22Rv1 (cell line): ENCODE data around the gene MLLT3.

ENCODE experiments used
- CTCF ChIP-seq: fragments of 450-650 bp; IDR thresholded peaks from 2 replicates; pipeline ENCODE4 v1.5.1; 2017; ENCODE audit warnings: mild to moderate bottlenecking
- ZFX ChIP-seq: fragments of 450-650 bp; IDR thresholded peaks from 2 replicates; pipeline ENCODE4 v1.6.1; 2017; ENCODE audit warnings: antibody characterized with exemption, borderline replicate concordance

GRCh38 chr9:20623748-20624124 lies 1.4 kb upstream of the MLLT3 start:
- TF ChIP-seq ZFX, result no peak
- no peak for TF ChIP-seq CTCF
